HG03571 (cell line): ENCODE data around the gene CACNG6.
"Not testable (repeated sequence)": the region's sequence is repeated elsewhere in the genome, so short reads cannot be mapped to it uniquely, and the experiment has no call there.

Experiments
- ATAC-seq: cut with Tn5 transposase; IDR thresholded peaks from one replicate; pipeline ENCODE4 v1.9.1; 2021; ENCODE audit not compliant: unreplicated experiment

CACNG6 gene

GRCh38 chr19:53991224-53992113 lies at the start of gene CACNG6:
Gene CACNG6, plus strand, starts transcription at chr19:53991637. Its CDS starts 1,241 bp downstream, at chr19:53992878.
- no peak for ATAC-seq

- ATAC-seq = no peak
These were observed 49.2 kb upstream of the CACNG6 start for GRCh38 chr19:53942001-53942786.

- no peak for ATAC-seq
These were observed 47.0 kb upstream of the CACNG6 start for GRCh38 chr19:53944416-53944815.

- ATAC-seq = no peak
These were observed 46.5 kb upstream of the CACNG6 start for GRCh38 chr19:53944933-53945332.

GRCh38 chr19:53945441-53945840 lies 46.0 kb upstream of the CACNG6 start:
- ATAC-seq = no peak

GRCh38 chr19:53945998-53946397 lies 45.4 kb upstream of the CACNG6 start:
- no peak for ATAC-seq

- ATAC-seq = no peak
These were observed 43.8 kb upstream of the CACNG6 start for GRCh38 chr19:53947624-53948023.

GRCh38 chr19:53948611-53949010 lies 42.8 kb upstream of the CACNG6 start:
- not testable (repeated sequence) for ATAC-seq

- no peak for ATAC-seq
These were observed 40.0 kb upstream of the CACNG6 start for GRCh38 chr19:53951436-53951835.

GRCh38 chr19:53951947-53952346 lies 39.5 kb upstream of the CACNG6 start:
- ATAC-seq = no peak

GRCh38 chr19:53953383-53953782 lies 38.1 kb upstream of the CACNG6 start:
- ATAC-seq = no peak

- ATAC-seq = no peak
These were observed 33.8 kb upstream of the CACNG6 start for GRCh38 chr19:53957448-53958167.

- no peak for ATAC-seq
These were observed 33.3 kb upstream of the CACNG6 start for GRCh38 chr19:53958168-53958571.

- ATAC-seq = no peak
These were observed 32.3 kb upstream of the CACNG6 start for GRCh38 chr19:53958823-53959757.

GRCh38 chr19:53960187-53960586 lies 31.2 kb upstream of the CACNG6 start:
- ATAC-seq = no peak

- ATAC-seq = no peak
These were observed 30.6 kb upstream of the CACNG6 start for GRCh38 chr19:53960886-53961285.

GRCh38 chr19:53961523-53962356 lies 29.7 kb upstream of the CACNG6 start:
- ATAC-seq = no peak

GRCh38 chr19:53962887-53963431 lies 28.5 kb upstream of the CACNG6 start, which contains the start of gene CACNG8:
Gene CACNG8, plus strand, starts transcription at chr19:53962937.
- ATAC-seq = no peak

- no peak for ATAC-seq
These were observed 26.3 kb upstream of the CACNG6 start for GRCh38 chr19:53965091-53965490.
